NCI-H1417 (cell line): ENCODE measurements around the gene ILKAP.

Source experiments
- DNase-seq, 3 experiments: peaks; one replicate each; lab custom pipeline; 2025; lab: John Stamatoyannopoulos, UW

ILKAP gene

DNA sequence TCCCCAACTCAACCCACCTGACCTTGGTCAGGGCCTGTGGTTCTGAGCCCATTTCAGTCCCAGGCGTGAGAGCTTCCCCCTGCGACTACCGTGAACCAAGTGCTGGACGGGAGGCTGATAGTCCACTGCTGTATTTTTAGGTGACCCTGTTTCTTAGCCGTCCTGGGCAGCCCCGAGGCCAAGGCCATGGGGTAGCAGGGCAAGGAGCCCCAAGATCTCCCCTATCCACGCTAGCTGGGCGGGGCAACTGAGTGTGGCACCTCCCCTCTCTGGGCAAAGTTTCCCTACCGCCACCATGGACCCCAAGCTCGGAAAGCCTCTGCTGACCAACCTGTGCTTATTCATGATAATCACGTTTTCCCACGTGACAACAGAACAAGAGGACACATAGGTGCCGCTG is 65.6 kb downstream of the ILKAP start:
- DNase-seq: no peak

GRCh38 chr2:238136820-238137537 is 66.5 kb downstream of the ILKAP start:
- DNase-seq: no peak

DNA sequence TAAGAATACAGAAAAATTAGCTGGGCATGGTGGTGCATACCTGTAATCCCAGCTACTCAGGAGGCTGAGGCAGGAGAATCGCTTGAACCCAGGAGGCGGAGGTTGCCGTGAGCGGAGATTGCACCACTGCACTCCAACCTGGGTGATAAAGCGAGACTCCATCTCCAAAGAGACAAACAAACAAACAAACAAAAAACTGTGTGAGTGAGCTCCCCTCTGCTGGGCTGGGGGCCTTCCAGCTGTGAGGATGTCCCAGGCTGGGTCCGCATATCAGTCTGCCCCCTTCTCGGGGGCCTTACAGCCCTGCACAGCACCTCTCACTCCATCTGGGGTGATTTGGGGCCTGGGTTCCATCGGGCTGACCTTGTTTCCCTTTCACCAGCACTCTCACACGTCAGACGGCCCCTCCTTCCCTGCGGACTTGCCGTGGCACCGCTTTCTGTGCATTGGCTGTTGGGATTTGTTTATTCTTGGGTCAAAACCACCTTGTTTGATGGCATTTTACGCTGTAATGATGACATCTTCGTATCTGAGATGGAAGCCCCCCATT is 67.8 kb downstream of the ILKAP start:
- DNase-seq: no peak

DNA sequence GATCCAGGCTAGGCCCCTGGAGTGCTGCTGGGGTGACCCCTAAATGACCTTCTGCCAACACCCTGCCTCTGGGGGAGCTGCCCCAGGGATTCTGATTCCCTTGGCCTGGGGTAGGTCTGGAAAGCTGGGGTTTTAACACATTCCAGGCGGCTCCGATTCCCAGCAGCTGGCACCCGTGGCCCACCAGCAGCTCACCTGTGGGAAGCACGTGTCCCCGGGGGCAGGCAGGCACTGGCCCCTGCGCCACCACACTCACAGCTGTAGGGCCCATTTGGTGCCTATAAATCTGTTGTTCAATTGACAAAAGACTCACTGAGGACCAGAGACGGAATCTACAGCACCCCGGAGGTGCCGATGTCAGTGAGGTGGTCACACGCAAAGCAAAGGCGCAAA is 69.1 kb downstream of the ILKAP start:
- DNase-seq: no peak

DNA sequence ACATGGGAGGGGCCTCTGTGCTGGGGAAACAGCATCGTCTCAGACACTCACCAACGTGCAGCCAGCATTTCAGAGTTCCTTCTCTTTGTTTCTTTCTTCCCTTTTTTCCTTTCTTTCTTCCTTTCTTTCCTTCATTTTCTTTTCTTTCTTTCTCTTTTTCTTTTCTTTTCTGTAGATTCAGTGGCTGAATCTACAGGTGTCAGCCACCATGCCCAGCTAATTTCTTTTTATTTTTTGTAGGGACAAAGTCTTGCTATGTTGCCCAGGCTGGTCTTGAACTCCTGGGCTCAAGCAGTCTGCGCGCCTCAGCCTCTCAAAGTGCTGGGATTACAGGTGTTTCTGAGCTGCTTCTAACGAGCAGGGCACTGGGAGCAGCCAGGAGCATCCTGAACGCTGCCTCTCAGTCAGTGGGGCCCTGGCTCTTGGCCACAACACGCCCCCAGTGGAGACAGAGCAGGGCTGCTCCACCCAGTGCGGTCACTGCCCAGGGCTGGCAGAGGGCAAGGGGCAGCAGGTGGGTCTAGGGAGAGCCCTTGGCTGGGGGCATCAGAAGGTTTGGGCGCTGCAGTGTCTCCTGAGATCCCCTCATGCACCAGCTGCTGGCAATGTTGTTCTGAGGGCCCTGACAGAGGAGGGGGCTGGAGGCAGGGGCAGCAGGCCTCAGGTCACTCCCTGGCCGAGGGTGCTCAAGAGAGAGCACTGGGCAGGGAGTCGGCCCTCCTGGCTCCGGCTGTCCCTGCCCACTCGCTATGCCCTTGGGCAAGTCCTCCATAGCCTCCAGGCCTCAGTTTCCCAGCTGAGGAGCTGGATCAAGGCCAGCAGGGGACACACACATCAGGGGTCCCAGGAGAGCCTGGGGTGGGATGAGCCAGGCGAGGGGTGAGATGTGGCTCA is 69.7 kb downstream of the ILKAP start:
- DNase-seq: no peak

GRCh38 chr2:238132463-238133450 is 70.7 kb downstream of the ILKAP start:
- no peak for DNase-seq

DNA sequence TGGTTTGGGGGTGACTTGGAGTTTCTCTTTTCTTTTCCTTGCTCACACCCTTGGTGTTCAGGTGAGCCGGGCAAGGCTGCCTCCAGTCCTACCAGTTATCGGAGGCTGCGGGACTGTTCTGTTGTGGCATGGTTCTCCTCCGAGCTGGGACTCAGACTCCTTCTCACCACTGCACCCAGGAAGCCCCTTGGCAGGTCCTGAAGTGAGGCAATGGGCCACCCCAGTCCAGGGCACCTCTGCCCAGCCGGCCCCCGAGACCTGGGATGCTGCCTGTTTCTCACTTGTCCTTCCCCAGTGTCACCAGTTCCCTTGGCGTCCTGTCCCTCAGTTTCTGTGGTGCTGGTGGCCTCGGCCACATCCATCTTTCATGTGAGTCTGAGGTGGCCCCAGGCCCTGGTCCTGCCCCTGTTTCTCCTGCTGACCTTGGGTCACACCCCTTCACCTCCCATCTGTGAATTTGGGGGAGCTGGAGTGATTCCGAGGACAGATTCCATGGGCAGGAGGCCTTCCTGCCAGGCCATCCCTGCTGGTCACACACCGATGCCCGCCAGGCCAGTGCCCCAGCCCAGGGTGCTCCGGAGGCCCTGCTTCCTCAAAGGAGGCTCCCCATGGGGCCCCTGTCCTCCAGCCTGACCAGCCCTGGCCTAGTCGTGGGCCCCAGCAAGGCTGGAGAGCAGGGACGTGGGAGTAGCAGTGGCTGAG is 71.6 kb downstream of the ILKAP start:
- DNase-seq: no peak

GRCh38 chr2:238130696-238131628 is 72.5 kb downstream of the ILKAP start:
- no peak for DNase-seq

- no peak for DNase-seq
Observed at GRCh38 chr2:238130111-238130695, 73.3 kb downstream of the ILKAP start.

DNA sequence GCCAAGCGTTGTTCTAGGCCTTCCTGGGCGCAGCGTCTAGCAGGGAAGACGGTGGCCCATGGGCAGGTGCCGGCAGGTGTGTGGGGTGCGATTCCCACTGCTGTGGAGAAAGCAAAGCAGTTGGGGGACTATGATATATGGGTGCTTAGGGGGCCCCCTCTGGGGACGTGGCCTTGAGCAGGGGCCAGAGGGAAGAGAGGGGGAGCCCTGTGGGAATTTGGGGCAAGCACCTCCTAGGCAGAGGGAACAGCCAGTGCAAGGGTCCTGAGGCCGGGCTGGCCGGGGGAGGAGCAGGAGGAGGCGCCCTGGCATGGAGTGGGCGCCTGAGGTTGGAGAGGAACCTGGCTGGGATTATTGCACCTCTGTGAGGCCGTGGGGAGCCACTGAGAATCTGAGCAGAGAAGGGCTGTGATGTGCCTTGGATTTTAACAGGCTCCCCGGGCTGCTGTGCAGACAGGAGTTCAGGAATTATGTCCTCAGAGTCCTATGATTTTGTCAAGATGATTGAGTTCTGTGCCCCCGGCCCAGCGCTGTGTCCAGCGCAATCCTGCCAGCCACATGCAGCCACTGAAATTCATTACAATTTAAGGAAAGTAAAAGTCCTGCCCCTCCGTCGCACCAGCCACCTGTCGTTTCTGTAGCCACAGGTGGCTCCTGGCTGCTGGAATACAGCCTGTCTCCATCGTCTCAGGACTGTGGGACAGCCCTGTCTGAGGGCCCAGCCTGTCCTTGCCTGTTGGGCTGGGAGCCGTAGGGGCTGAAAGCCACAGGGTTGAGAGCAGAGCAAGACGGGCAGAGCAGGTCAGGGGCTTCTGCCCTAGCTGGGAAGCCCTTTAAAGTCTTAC is 74.1 kb downstream of the ILKAP start:
- DNase-seq: no peak

GRCh38 chr2:238128534-238129001 is 74.9 kb downstream of the ILKAP start:
- no peak for DNase-seq

DNA sequence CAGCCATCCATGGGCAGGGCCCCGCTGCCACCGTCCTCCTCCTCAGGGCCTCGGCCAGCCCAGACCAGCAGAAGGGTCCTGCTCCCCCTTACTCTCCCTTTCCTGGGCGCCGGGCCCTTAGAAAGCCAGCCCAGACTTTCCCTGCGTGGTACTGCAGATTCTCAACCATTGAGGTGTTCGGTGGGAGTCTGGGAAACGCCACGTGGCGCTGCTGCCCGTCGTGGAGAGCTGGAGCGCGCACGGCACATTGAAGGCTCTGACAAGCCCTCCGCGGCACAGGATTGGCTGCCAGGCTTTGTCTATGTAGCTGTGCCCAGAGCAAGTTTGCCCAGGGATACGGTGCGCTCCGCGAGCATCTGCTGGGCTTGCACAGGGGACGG is 75.4 kb downstream of the ILKAP start:
- DNase-seq: no peak

DNA sequence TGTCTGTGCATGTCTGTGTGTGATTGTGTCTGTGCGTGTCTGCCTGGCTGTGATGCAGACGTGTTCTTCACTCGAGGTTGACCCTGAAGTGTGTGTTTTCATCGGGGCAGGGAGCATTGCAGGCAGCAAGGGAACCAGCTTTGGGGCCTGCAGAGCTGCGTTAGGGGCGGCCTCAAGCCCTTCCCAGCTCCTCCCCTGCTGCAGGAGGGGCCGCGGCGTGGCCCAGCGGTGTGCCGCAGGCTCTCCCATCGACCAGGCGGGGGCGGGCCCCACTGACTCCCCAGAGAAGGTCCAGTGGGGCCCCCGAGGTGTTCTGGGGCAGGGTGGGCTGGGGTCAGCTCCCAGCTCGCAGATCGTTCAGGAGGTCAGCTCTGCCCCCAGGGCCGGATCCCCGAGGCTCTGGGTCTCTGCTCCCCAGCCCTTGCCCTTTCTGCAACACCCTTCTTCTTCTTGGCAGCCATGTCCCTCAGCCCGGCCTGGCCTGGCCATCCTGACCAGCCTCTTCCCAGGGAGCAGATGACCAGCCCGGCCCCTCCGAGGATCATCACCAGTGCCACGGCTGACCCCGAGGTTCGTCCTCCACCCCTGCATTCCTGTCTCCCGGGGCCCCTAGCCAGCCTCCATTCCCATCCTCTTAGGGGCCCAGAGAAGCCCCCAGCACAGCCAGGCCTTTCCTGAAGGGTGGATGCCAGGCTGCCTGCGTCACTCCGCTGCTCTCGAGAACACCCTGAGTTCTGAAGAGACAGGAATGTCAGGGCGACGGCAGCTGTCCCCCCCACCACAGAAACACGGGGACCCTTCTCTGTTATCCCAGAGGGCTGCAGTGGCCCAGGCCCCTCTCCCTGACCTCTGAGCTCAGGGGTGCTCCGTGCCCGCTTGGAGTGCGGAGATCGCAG is 76.1 kb downstream of the ILKAP start:
- no peak for DNase-seq

DNA sequence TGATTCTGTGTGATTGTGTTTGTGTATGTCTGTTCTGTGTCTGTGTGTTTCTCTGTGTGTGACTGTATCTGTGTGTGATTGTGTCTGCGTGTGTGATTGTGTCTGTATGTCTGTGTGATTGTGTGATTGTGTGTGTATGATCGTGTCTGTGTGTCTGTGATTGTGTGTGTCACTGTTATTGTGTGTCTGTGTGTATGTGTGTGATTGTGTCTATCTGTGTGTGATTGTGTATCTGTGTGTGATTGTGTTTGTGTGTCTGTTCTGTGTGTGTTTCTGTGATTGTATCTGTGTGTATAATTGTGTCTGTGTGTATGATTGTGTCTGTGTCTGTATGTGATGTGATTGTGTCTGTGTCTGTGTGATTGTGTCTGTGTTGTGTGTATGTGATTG is 76.7 kb downstream of the ILKAP start:
- DNase-seq: no peak

- DNase-seq: no peak
Observed at GRCh38 chr2:238126338-238126737, 77.2 kb downstream of the ILKAP start.

GRCh38 chr2:238125127-238125885 is 78.2 kb downstream of the ILKAP start:
- no peak for DNase-seq
